ENCODE results near the gene TP63. TPM values are rescaled to one million over a fixed set of nuclear protein-coding genes. Genes with fewer than 3 reads are reported as not detected.

Gene TP63
- total RNA-seq, 1 donor from 2014 or later, result 25.9 TPM

- peaks cover 20% of the 10 kb centered on the region for H3K4me1 Mint-ChIP-seq
- no peak overlapping the region for H3K4me3 Mint-ChIP-seq
- TF ChIP-seq CTCF (IDR thresholded peaks at IDR 0.05; ENCODE audit: unreplicated experiment), result no peak
- peaks cover 4% of the 10 kb centered on the region for H3K36me3 Mint-ChIP-seq
- no peaks in the 10 kb centered on the region for H3K27me3 Mint-ChIP-seq (ENCODE audit: low read depth)
- no peak overlapping the region for H3K27ac Mint-ChIP-seq
- no peak for DNase-seq (ENCODE audit: low spot score in 2 of 2, unreplicated experiment in 2 of 2)
- H3K9me3 Mint-ChIP-seq, result peaks cover 8% of the 10 kb centered on the region
Measured at GRCh38 chr3:189780546-189781270, 149.5 kb downstream of the TP63 start.

- H3K36me3 Mint-ChIP-seq, result peaks cover 4% of the 10 kb centered on the region
- H3K27ac Mint-ChIP-seq, result no peak overlapping the region
- H3K27me3 Mint-ChIP-seq (ENCODE audit: low read depth), result no peaks in the 10 kb centered on the region
- no peak overlapping the region for H3K4me3 Mint-ChIP-seq
- TF ChIP-seq CTCF (IDR thresholded peaks at IDR 0.05; ENCODE audit: unreplicated experiment), result no peak
- peaks cover 16% of the 10 kb centered on the region for H3K4me1 Mint-ChIP-seq
- no peak for DNase-seq (ENCODE audit: low spot score in 2 of 2, unreplicated experiment in 2 of 2)
- peaks cover 8% of the 10 kb centered on the region for H3K9me3 Mint-ChIP-seq
Measured at GRCh38 chr3:189781415-189781814, 150.2 kb downstream of the TP63 start.

- no peak overlapping the region for H3K27ac Mint-ChIP-seq
- TF ChIP-seq CTCF (IDR thresholded peaks at IDR 0.05; ENCODE audit: unreplicated experiment), result peak; percentile 74
- no peaks in the 10 kb centered on the region for H3K36me3 Mint-ChIP-seq
- no peak for DNase-seq (ENCODE audit: low spot score in 2 of 2, unreplicated experiment in 2 of 2)
- H3K4me1 Mint-ChIP-seq, result peaks cover 39% of the 10 kb centered on the region
- no peaks in the 10 kb centered on the region for H3K27me3 Mint-ChIP-seq (ENCODE audit: low read depth)
- H3K9me3 Mint-ChIP-seq, result no peaks in the 10 kb centered on the region
- H3K4me3 Mint-ChIP-seq, result no peak overlapping the region
Measured at GRCh38 chr3:189786479-189787064, 155.4 kb downstream of the TP63 start.

GRCh38 chr3:189787191-189787590, 156.0 kb downstream of the TP63 start:
- Mint-ChIP-seq H3K27ac (no peak overlapping the region), H3K36me3 (no peaks in the 10 kb centered on the region)
- TF ChIP-seq CTCF (IDR thresholded peaks at IDR 0.05; ENCODE audit: unreplicated experiment), result no peak

GRCh38 chr3:189787632-189788031, 156.4 kb downstream of the TP63 start:
- TF ChIP-seq CTCF (IDR thresholded peaks at IDR 0.05; ENCODE audit: unreplicated experiment), result no peak
- no peak overlapping the region for H3K27ac Mint-ChIP-seq
- peaks cover 47% of the 10 kb centered on the region for H3K4me1 Mint-ChIP-seq
- H3K4me3 Mint-ChIP-seq, result no peak overlapping the region
- H3K9me3 Mint-ChIP-seq, result no peaks in the 10 kb centered on the region
- DNase-seq (ENCODE audit: low spot score in 2 of 2, unreplicated experiment in 2 of 2), result no peak
- no peaks in the 10 kb centered on the region for H3K36me3 Mint-ChIP-seq
- H3K27me3 Mint-ChIP-seq (ENCODE audit: low read depth), result no peaks in the 10 kb centered on the region

More at GRCh38 chr3:189787191-189787590, 156.0 kb downstream of the TP63 start:
- H3K27me3 Mint-ChIP-seq (ENCODE audit: low read depth), result no peaks in the 10 kb centered on the region
- no peak overlapping the region for H3K4me3 Mint-ChIP-seq
- DNase-seq (ENCODE audit: low spot score in 2 of 2, unreplicated experiment in 2 of 2), result no peak
- H3K4me1 Mint-ChIP-seq, result peaks cover 43% of the 10 kb centered on the region
- H3K9me3 Mint-ChIP-seq, result no peaks in the 10 kb centered on the region

Data from mesothelial cell of epicardium (in vitro differentiated cells).